HuH-7 (cell line): Measurements from ENCODE around the gene PAM.

Source experiments
- DNase-seq: peaks from one replicate; pipeline ENCODE4 v3.0.0; 2011; ENCODE audit warnings: low spot score

The PAM gene

GRCh38 chr5:102781786-102782185, 26.7 kb downstream of the PAM start:
- no peak for DNase-seq

- DNase-seq, result no peak
Observed at GRCh38 chr5:102782217-102782872, 27.2 kb downstream of the PAM start.

- no peak for DNase-seq
Observed at GRCh38 chr5:102787134-102787533, 32.0 kb downstream of the PAM start.

GRCh38 chr5:102788788-102789187, 33.7 kb downstream of the PAM start:
- no peak for DNase-seq

- no peak for DNase-seq
Observed at GRCh38 chr5:102789469-102789868, 34.4 kb downstream of the PAM start.

GRCh38 chr5:102790748-102791147, 35.6 kb downstream of the PAM start:
- no peak for DNase-seq

- no peak for DNase-seq
Observed at GRCh38 chr5:102792705-102793104, 37.6 kb downstream of the PAM start.

- DNase-seq, result no peak
Observed at GRCh38 chr5:102794047-102794446, 38.9 kb downstream of the PAM start.

- no peak for DNase-seq
Observed at GRCh38 chr5:102794677-102795331, 39.7 kb downstream of the PAM start.

GRCh38 chr5:102795526-102795925, 40.4 kb downstream of the PAM start:
- no peak for DNase-seq

GRCh38 chr5:102796009-102796408, 40.9 kb downstream of the PAM start:
- DNase-seq, result peak; percentile 49

GRCh38 chr5:102796498-102796897, 41.4 kb downstream of the PAM start:
- DNase-seq, result no peak

GRCh38 chr5:102797322-102797884, 42.3 kb downstream of the PAM start:
- no peak for DNase-seq

- no peak for DNase-seq
Observed at GRCh38 chr5:102798104-102798785, 43.1 kb downstream of the PAM start.

GRCh38 chr5:102799017-102799416, 43.9 kb downstream of the PAM start:
- DNase-seq, result no peak

- DNase-seq, result no peak
Observed at GRCh38 chr5:102800427-102800826, 45.3 kb downstream of the PAM start.

GRCh38 chr5:102801371-102801770, 46.3 kb downstream of the PAM start:
- no peak for DNase-seq

GRCh38 chr5:102802708-102803458, 47.8 kb downstream of the PAM start:
- no peak for DNase-seq

GRCh38 chr5:102807878-102808502, 52.9 kb downstream of the PAM start:
- DNase-seq, result no peak

- no peak for DNase-seq
Observed at GRCh38 chr5:102809033-102809432, 53.9 kb downstream of the PAM start.

GRCh38 chr5:102811972-102812371, 56.9 kb downstream of the PAM start:
- no peak for DNase-seq

GRCh38 chr5:102813740-102814139, 58.6 kb downstream of the PAM start:
- DNase-seq, result no peak
